Heart left ventricle (tissue), 16 donors: ENCODE results near the gene CLDND1. TPM values are rescaled to one million over a fixed set of nuclear protein-coding genes. Genes with fewer than 3 reads are reported as not detected.

ENCODE experiments used
- ATAC-seq, 4 donors: fragments of 200-7000 bp; cut with Tn5 transposase; one replicate each; pipeline ENCODE4 v1.9.1; 2020 to 2022; ENCODE audit warnings: moderate library complexity in 4 of 4, mild to moderate bottlenecking in 3 of 4, moderate number of reproducible peaks in 1 of 4
- DNase-seq, 5 donors: peaks; one replicate each; pipeline ENCODE4 v3.0.0-alpha.2; 2020
- H3K27ac ChIP-seq, 12 donors: fragments of 200-600 bp; sonication (generic) in 4 of 12; one replicate each; pipeline versions ENCODE4 v1.5.0 to v1.8.0; 2016 to 2022; ENCODE audit warnings: mild to moderate bottlenecking in 2 of 12
- H3K27me3 ChIP-seq, 9 donors: fragments of 200-600 bp; sonication (generic) in 2 of 9; one replicate each; pipeline versions ENCODE4 v1.5.1 to v1.8.0; 2016 to 2022; ENCODE audit warnings: mild to moderate bottlenecking in 3 of 9
- H3K36me3 ChIP-seq, 9 donors: fragments of 200-600 bp; sonication (generic) in 2 of 9; one replicate each; pipeline versions ENCODE4 v1.5.0 to v1.8.0; 2018 to 2022; ENCODE audit warnings: mild to moderate bottlenecking in 2 of 9
- H3K4me1 ChIP-seq, 12 donors: fragments of 200-600 bp; sonication (generic) in 4 of 12; one replicate each; pipeline versions ENCODE4 v1.5.0 to v1.8.0; 2016 to 2022; ENCODE audit warnings: mild to moderate bottlenecking in 3 of 12
- H3K4me3 ChIP-seq, 12 donors: fragments of 200-600 bp; sonication (generic) in 4 of 12; one replicate each; pipeline versions ENCODE4 v1.5.0 to v1.8.0; 2017 to 2022; ENCODE audit warnings: mild to moderate bottlenecking in 9 of 12, moderate library complexity in 4 of 12
- H3K9me3 ChIP-seq, 12 donors: fragments of 200-600 bp; sonication (generic) in 4 of 12; one replicate each; pipeline versions ENCODE4 v1.5.0 to v1.8.0; 2016 to 2022; ENCODE audit warnings: mild to moderate bottlenecking in 1 of 12
- POLR2A ChIP-seq, 2 donors: fragments of 450-650 bp; IDR thresholded peaks; one replicate each; pipeline ENCODE4 v1.6.1; 2017; ENCODE audit warnings: antibody characterized with exemption in 2 of 2, mild to moderate bottlenecking in 2 of 2, moderate library complexity in 2 of 2
- WGBS, 4 donors: extraction: QIAGEN DNeasy Blood & Tissue Kit in 2 of 4; methylation state at CpG; one replicate each; pipeline versions ENCODE4 v1.1.5 to v1.1.7; 2013 to 2018; 5-methylcytosine and 5-hydroxymethylcytosine counted together
- intact Hi-C, 10 donors: fragments of 100-400 bp; cut with DNase I; formaldehyde crosslinking; loops; one replicate each; pipeline versions ENCODE4 v1.11.1 to v1.14.2; 2022
- polyA plus RNA-seq, 2 donors: library from polyadenylated mRNA; stranded (reverse); fragments of 200-250 nt; gene quantifications; one replicate each; pipeline ENCODE4 v1.2.3, GENCODE V29; 2013
- total RNA-seq, 9 donors: library from RNA; depleted of rRNA in 2 of 9; stranded (reverse); fragments of >200 nt in 2 of 9; fragmentation: NEBNext Ultra II Directional in 3 of 9; extraction: Animal tissue kit (Norgen Biotek cat#: 25700) in 3 of 9; gene quantifications; one replicate each; pipeline versions ENCODE4 v1.1.0 to v1.2.4, GENCODE V29; 2016 to 2023
- TF ChIP-seq, protein P1 (sequence below), 12 donors: fragments of 200-600 bp; sonication (generic) in 4 of 12; IDR thresholded peaks; one replicate each; pipeline versions ENCODE4 v1.5.0 to v1.8.0; 2018 to 2022; ENCODE audit warnings: antibody characterized with exemption in 12 of 12, mild to moderate bottlenecking in 5 of 12
- donor health status: ischemic (EF 13 %, LVEDD 7.1; RV severe dilation, severe dysfunction).
- donor health status: healthy with polysubstance abuse.
- donor health status: DM: no; HTN: yes; CAD: no.
- donor health status: DM: no; HTN: no; CAD: no.
- donor health status: ischemic (EF 25% LVEDD 6.9; RV normal size, moderate dysfunction).
- donor health status: ischemic (EF 25% LVEDD 5.7; RV mildly dilated, moderate dysfunction).
- donor health status: healthy.
- donor health status: DM: yes; HTN: yes; CAD: no.
- donor health status: ischemic (EF 35%, LVEDD 5.7; RV mildly dilated, moderate dysfunction).
- donor health status: nonischemic (EF 11% LVEDD 7.7; RV severe dilation, severe dysfunction).
- donor health status: DM: yes; HTN: yes; CAD: no.
- donor health status: PGD.
- donor health status: ischemic (EF 29% LVEDD 5.4; RV normal size, mild dysfunction).
- donor health status: nonischemic (EF 23%, LVEDD 6.1; RV moderate dilation, normal function).

Gene CLDND1
- total and polyA plus RNA-seq, 11 donors: 55.0 to 155 (median 77.0) TPM

DNA sequence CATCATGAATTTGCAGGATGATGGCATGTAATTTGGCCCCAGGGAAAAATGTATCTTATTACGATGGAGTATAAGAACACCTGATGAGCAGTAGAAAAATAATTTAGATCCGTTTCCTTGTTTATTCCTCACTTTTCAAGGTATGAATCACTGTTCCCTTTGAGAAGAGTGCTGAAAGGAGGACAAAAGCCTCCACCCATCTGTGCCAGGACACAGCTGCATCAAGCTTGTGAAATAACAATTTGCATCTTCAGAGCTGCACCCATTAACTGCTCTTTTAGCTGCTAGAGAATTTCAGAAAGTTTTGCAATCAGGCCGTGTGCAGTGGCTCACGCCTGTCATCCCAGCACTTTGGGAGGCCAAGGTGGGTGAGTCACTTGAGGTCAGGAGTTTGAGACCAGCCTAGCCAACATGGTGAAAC, 9.6 kb downstream of the CLDND1 start:
- intact Hi-C loops: no loop called here
- H3K27ac ChIP-seq: no peak overlapping the region

DNA sequence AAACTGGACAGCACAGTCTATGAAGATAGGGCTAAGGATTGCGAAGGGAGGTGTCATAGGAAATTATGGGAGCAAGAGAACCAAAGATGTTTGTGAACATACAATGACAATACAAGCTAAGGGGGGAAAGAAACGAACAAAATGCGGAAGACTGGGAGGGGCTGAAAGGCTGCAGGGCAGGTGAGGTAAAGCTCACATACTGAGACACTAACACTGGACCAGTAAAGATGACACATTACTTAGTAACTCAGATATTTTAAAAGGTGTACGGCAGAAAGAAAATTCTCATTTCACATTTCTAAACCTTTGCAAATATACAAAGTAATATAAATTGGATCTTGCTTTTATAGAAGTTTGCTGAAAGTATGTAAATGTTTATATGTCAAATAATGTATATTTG, 10.1 kb downstream of the CLDND1 start:
- H3K4me3 ChIP-seq: no peak overlapping the region
- WGBS, 4 donors: 94 to 96% (median 94%) methylated on average over 4 of the region's 4 CpGs
- ATAC-seq: no peak
- H3K27me3 ChIP-seq: no peaks in the 10 kb centered on the region
- peaks cover 0 to 68% (median 38%) of the 10 kb centered on the region in 9 donors for H3K36me3 ChIP-seq
- intact Hi-C loops: no loop called here
- H3K27ac ChIP-seq: no peak overlapping the region
- H3K9me3 ChIP-seq: no peaks in the 10 kb centered on the region
- TF ChIP-seq POLR2A (IDR thresholded peaks at IDR 0.05): no peak
- TF ChIP-seq, protein P1, sequence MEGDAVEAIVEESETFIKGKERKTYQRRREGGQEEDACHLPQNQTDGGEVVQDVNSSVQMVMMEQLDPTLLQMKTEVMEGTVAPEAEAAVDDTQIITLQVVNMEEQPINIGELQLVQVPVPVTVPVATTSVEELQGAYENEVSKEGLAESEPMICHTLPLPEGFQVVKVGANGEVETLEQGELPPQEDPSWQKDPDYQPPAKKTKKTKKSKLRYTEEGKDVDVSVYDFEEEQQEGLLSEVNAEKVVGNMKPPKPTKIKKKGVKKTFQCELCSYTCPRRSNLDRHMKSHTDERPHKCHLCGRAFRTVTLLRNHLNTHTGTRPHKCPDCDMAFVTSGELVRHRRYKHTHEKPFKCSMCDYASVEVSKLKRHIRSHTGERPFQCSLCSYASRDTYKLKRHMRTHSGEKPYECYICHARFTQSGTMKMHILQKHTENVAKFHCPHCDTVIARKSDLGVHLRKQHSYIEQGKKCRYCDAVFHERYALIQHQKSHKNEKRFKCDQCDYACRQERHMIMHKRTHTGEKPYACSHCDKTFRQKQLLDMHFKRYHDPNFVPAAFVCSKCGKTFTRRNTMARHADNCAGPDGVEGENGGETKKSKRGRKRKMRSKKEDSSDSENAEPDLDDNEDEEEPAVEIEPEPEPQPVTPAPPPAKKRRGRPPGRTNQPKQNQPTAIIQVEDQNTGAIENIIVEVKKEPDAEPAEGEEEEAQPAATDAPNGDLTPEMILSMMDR (IDR thresholded peaks at IDR 0.05): no peak
- peaks cover 0 to 10% (median 0%) of the 10 kb centered on the region in 12 donors for H3K4me1 ChIP-seq
- no peak for DNase-seq

More for the DNA sequence above, 9.6 kb downstream of the CLDND1 start:
- DNase-seq (no peak), ATAC-seq (peak in 2 of 4 donors; percentile 33 to 56)
- Histone ChIP-seq H3K36me3 (peaks cover 0 to 73% (median 43%) of the 10 kb centered on the region in 9 donors), H3K9me3 (no peaks in the 10 kb centered on the region), H3K4me1 (peaks cover 0 to 10% (median 0%) of the 10 kb centered on the region in 12 donors), H3K27me3 (no peaks in the 10 kb centered on the region), H3K4me3 (no peak overlapping the region)
- TF ChIP-seq, protein P1 (IDR thresholded peaks at IDR 0.05): no peak
- no peak for TF ChIP-seq POLR2A (IDR thresholded peaks at IDR 0.05)
- WGBS, 4 donors: 84 to 87% (median 87%) methylated on average over 4 of the region's 4 CpGs

DNA sequence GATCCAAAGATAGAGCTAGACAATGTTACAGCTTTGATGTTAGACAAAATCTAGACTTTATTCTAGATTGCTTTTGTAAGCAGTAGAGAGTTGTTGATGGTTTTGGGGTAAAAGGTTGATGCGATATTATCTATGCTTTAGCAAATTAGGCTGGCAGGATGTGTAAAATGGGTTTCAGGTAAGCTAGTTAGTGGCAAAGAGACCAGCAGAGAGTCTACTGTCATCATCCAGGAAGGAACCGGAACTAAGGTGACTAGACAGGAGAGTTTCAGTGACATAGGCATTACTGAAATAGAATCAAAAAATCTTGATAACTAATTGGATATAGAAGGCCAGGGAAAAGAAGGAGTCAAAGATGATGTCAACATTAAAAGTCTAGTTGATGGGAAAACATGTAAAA, 14.1 kb downstream of the CLDND1 start:
- ATAC-seq: no peak
- intact Hi-C loops: no loop called here
- no peaks in the 10 kb centered on the region for H3K4me1 ChIP-seq
- DNase-seq: no peak
- no peaks in the 10 kb centered on the region for H3K9me3 ChIP-seq
- H3K4me3 ChIP-seq: no peak overlapping the region
- H3K27ac ChIP-seq: no peak overlapping the region
- peaks cover 0 to 29% (median 9%) of the 10 kb centered on the region in 9 donors for H3K36me3 ChIP-seq
- H3K27me3 ChIP-seq: no peaks in the 10 kb centered on the region
- 95 to 99% (median 97%) methylated on average over 2 of the region's 2 CpGs for WGBS, 4 donors
- TF ChIP-seq POLR2A (IDR thresholded peaks at IDR 0.05): no peak
- TF ChIP-seq, protein P1 (IDR thresholded peaks at IDR 0.05): no peak

DNA sequence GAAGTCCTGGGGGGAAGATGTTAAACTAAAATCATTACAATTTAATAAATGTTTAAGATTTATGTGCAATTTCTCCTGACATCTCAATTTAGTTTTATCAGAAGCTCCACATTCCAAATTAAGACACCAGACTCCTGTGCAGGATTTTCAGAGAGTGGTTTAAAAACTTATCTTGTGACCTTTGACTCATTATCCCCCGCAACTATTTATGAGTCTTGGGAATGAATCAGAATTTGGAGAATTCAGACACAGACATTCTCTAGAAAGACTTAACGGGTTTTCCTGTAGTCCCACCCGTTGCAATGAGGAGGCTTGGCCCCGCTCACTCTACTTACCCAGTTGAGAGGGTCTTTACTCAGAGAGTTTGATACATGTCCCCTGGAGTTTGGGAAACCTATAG, 18.2 kb downstream of the CLDND1 start:
- DNase-seq (no peak), ATAC-seq (no peak)
- intact Hi-C loops: no loop called here
- Histone ChIP-seq H3K27me3 (no peaks in the 10 kb centered on the region), H3K9me3 (no peaks in the 10 kb centered on the region), H3K36me3 (peaks cover 0 to 7% (median 0%) of the 10 kb centered on the region in 9 donors), H3K4me3 (no peak overlapping the region), H3K27ac (no peak overlapping the region), H3K4me1 (no peaks in the 10 kb centered on the region)
- 64 to 71% (median 70%) methylated on average over 4 of the region's 4 CpGs for WGBS, 4 donors
- TF ChIP-seq, protein P1 (IDR thresholded peaks at IDR 0.05): no peak
- TF ChIP-seq POLR2A (IDR thresholded peaks at IDR 0.05): no peak
